ENCODE results near the gene PARD3.

Gene PARD3

GRCh38 chr10:34145715-34146114 is 669.4 kb downstream of the PARD3 start:
- no peak for DNase-seq

GRCh38 chr10:34143466-34143865 is 671.6 kb downstream of the PARD3 start:
- no peak for DNase-seq

- DNase-seq: no peak
Measured at GRCh38 chr10:34141032-34141680, 673.9 kb downstream of the PARD3 start.

- no peak for DNase-seq
Measured at GRCh38 chr10:34139559-34139958, 675.5 kb downstream of the PARD3 start.

- no peak for DNase-seq
Measured at GRCh38 chr10:34137955-34138354, 677.1 kb downstream of the PARD3 start.

GRCh38 chr10:34137201-34137600 is 677.9 kb downstream of the PARD3 start:
- DNase-seq: no peak

- no peak for DNase-seq
Measured at GRCh38 chr10:34135515-34135914, 679.6 kb downstream of the PARD3 start.

GRCh38 chr10:34134602-34135001 is 680.5 kb downstream of the PARD3 start:
- DNase-seq: no peak

GRCh38 chr10:34133406-34133805 is 681.7 kb downstream of the PARD3 start:
- no peak for DNase-seq

- DNase-seq: no peak
Measured at GRCh38 chr10:34131152-34131551, 683.9 kb downstream of the PARD3 start.

- no peak for DNase-seq
Measured at GRCh38 chr10:34127676-34128075, 687.4 kb downstream of the PARD3 start.

GRCh38 chr10:34126371-34127151 is 688.5 kb downstream of the PARD3 start:
- no peak for DNase-seq

- DNase-seq: no peak
Measured at GRCh38 chr10:34125702-34126101, 689.4 kb downstream of the PARD3 start.

- DNase-seq: no peak
Measured at GRCh38 chr10:34124522-34125035, 690.5 kb downstream of the PARD3 start.

- no peak for DNase-seq
Measured at GRCh38 chr10:34121781-34122622, 693.1 kb downstream of the PARD3 start.

GRCh38 chr10:34121125-34121753 is 693.9 kb downstream of the PARD3 start:
- DNase-seq: no peak

- DNase-seq: no peak
Measured at GRCh38 chr10:34119456-34119855, 695.6 kb downstream of the PARD3 start.

- no peak for DNase-seq
Measured at GRCh38 chr10:34116681-34117271, 698.3 kb downstream of the PARD3 start.

- no peak for DNase-seq
Measured at GRCh38 chr10:34116220-34116641, 698.9 kb downstream of the PARD3 start.

GRCh38 chr10:34114914-34115313 is 700.2 kb downstream of the PARD3 start:
- no peak for DNase-seq

GRCh38 chr10:34113504-34114225 is 701.4 kb downstream of the PARD3 start:
- no peak for DNase-seq

All from effector CD8-positive, alpha-beta T cell (primary cell).